SK-MEL-5 (cell line): ENCODE measurements around the gene TTLL1. TPM values are rescaled to one million over a fixed set of nuclear protein-coding genes. Genes with fewer than 3 reads are reported as not detected.
"Not testable (repeated sequence)": the region's sequence is repeated elsewhere in the genome, so short reads cannot be mapped to it uniquely, and the experiment has no call there.

Experiments
- DNase-seq: peaks from one replicate; pipeline ENCODE4 v3.0.0-alpha.2; 2016; ENCODE audit warnings: low read depth, low spot score
- in situ Hi-C: cut with HindIII; loops from 2 replicates; pipeline ENCODE4 v1.10.0; 2016; ENCODE audit warnings: low sequenced_read_pairs, high pct_unique_total_duplicates, low pct_unique_long_range_greater_than_20kb
- total RNA-seq: library from RNA; depleted of rRNA; stranded (reverse); fragments of >200 nt; shearing (Covaris generic); gene quantifications from 2 replicates; pipeline ENCODE4 v1.2.3, GENCODE V29; 2014

Gene TTLL1
- total RNA-seq, 1 experiment from 2014 or later, result 6.2 TPM

DNA sequence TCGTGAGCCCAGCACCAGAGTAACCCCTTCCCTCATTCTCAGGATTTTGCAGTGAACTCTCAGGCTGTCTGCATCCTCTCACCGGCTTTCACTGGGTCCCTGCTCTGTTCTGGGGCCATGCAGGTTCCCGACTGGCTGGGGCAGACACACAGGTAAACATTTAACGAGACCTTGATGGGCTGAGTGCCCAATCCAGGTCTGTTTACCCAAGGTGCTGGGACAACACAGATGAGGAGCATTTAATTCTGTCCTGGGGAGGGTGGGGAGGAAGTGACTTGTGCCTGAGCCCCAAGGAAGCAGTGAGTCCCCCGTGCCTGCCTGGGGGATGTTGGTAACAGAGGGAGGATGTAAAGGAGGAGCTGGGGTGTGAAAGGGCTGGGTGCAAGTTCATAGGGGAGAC is 25.8 kb upstream of the TTLL1 start:
- in situ Hi-C loops, result no loop called here
- DNase-seq, result no peak

DNA sequence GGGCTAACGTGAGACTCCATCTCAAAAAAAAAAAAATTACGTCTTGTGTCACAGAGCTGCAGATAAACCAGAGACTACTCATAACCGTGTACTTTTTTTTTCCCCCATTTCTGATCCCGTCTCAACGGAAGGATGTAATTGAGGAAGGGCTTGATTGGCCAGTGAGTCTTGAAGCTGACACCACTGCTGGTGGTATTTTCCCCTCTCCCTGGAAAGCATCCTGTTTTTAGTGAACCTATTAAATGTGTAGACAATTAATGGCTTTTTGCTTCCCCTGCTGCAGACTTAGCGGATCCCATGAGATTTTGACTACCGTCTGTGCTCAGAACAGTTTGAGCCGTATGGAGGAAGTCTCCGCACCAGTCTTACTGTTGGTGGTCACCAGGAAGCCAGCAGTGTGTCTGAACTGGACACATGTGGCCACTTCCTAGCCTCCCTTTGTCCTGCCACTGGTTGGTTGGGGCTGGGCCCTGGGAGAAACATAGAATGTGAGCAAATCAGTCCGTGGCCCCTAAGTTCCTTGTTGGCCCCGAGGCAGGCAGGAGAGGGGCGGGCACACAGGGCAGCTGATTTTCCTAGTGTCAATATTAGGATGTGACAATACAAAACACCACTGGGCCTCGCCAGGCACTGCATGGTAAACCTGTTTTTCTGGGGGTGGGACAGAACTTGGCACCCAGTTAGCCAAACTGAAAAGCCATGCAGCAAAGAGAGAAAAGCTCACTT is 24.5 kb upstream of the TTLL1 start:
- in situ Hi-C loops, result no loop called here
- DNase-seq, result no peak

- in situ Hi-C loops, result no loop called here
- no peak for DNase-seq
Observed at GRCh38 chr22:43110927-43111623, 21.9 kb upstream of the TTLL1 start.

DNA sequence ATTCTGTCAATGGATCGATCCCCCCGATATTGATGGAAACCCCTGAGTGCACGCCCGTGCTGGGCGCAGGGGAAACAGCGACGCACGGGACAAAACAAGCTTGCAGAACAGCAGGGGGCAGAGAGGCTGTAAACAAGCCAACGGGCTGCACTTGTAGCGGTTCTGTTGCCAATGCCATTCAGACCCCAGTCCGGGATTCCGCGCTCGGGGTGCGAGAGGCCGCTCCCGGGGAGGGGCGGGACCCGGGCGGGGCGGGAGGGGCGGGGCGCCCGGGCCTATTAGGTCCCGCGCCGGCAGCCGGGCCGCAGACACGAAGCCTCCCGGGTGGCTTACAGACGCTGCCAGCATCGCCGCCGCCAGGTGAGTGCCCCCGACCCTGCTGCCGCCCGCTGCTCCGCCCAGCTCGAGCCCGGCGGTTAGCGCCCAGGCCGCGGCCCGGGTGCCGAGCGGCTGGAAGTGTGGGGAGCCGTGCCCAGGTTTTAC is 21.3 kb upstream of the TTLL1 start, which contains the start of gene BIK:
Gene BIK, plus strand, starts transcription at position 307 of the 483 bp plus-strand sequence. CDS start 13,273 bp downstream, outside the sequence.
- DNase-seq, result peak; percentile 33
- in situ Hi-C loops, result no loop called here

- DNase-seq, result no peak
- in situ Hi-C loops, result no loop called here
Observed at GRCh38 chr22:43109921-43110443, 20.8 kb upstream of the TTLL1 start.

- in situ Hi-C loops, result no loop called here
Observed at GRCh38 chr22:43109511-43109910, 20.3 kb upstream of the TTLL1 start.

DNA sequence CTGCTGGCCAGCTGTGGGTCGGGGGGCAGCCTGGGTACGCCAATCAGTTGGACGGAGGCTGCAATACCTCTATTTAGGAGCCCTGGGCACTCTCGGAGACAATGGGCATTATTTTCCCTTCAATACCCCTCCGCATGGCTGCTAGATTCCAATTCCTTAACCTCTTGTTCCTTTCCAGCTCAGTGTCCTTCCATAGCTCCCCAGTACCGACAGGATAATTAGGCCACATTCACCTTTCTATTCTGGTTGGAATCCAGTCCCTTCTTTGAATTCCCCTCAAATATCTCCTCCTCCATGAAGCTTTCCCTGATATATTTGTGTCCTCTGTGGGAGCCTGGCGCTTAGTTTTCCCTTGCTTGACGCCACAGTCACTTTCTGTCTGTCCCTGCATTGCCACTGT is 17.1 kb upstream of the TTLL1 start:
- DNase-seq, result no peak
- in situ Hi-C loops, result no loop called here

More at GRCh38 chr22:43109511-43109910, 20.3 kb upstream of the TTLL1 start:
- no peak for DNase-seq

GRCh38 chr22:43104950-43105349 is 15.8 kb upstream of the TTLL1 start:
- in situ Hi-C loops, DNase-seq: not testable (repeated sequence)

- peak; percentile 54 for DNase-seq
- in situ Hi-C loops, result not testable (repeated sequence)
Observed at GRCh38 chr22:43104056-43104625, 14.9 kb upstream of the TTLL1 start.

DNA sequence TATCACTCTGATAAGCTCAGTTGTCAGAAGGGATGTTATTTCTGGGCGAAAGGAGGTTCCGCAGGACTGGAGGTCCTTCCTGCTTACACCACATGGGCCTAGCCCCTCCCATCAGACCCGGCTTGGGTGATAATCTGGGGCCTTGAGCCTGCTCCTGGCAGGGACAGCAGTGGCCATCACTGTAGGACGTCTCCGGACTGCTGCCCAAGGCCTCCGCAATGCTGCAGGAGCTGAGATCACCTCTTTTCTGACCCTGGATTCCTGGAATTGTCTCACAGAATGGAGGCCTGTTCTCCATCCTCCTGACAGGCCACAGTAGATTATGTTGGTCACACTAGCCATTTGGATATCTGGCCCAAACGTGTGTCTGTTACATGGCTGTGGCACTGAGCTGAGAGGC is 12.1 kb upstream of the TTLL1 start:
- no peak for DNase-seq
- in situ Hi-C loops, result no loop called here

GRCh38 chr22:43100225-43100624 is 11.0 kb upstream of the TTLL1 start:
- in situ Hi-C loops, result no loop called here
- DNase-seq, result peak; percentile 78

DNA sequence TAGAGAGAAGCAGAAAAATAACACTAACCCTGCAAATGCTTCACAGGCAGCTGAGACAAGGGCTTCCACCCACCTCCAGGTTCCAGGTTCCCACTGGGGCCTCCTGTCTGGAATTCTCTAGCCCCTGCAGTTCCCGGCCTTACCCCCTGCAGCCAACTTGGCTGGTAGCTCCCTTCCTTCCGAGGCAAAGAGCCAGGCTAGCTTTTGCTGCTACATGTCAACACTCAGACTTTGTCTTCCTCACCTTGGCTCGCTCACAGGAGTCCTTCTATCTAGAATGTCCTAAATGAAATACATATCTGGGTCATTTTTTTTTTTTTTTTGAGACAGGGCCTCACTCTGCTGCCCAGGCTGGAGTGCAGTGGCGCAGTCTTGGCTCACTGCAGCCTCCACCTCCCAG is 9.9 kb upstream of the TTLL1 start:
- in situ Hi-C loops, result no loop called here
- DNase-seq, result no peak

- DNase-seq, result no peak
- in situ Hi-C loops, result no loop called here
Observed at GRCh38 chr22:43098356-43098755, 9.2 kb upstream of the TTLL1 start.

DNA sequence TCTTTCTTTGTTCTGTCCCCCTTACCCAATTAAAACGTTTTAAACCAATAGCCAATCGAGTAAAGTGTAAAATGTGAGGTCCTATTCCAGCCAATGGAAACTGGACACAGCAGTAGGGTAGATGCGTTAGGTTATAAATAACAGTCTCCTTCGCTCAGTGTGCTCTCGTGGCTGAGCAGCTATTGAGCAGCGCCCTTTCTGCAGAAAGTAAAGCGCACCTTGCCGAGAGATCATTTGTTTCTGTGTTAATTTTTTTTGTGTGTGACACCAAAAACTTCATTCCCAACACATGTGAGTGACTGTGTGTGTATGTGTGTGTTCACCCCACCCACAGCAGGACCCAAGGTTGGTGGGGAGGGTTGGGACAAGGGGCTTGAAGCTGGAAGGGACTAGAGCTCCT is 7.2 kb upstream of the TTLL1 start:
- DNase-seq, result no peak
- in situ Hi-C loops, result no loop called here

DNA sequence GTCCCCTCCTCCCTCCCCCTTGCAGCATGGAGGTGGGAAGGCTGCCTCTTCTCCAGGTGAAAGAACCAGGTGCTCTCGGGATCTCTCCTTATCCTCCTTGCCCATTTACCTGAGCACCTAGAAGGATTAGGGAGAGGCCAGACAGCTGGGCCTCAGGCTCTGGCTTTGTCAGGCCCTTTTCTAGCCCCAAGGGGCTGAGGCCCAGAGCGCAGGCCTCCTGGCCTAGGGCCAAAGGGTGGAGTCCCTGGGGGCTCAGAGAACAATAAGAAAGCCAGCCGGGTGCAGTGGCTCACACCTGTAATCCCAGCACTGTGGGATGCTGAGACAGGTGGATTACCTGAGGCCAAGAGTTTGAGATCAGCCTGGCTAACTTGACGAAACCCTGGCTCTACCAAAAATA is 5.4 kb upstream of the TTLL1 start:
- no peak for DNase-seq
- in situ Hi-C loops, result no loop called here

DNA sequence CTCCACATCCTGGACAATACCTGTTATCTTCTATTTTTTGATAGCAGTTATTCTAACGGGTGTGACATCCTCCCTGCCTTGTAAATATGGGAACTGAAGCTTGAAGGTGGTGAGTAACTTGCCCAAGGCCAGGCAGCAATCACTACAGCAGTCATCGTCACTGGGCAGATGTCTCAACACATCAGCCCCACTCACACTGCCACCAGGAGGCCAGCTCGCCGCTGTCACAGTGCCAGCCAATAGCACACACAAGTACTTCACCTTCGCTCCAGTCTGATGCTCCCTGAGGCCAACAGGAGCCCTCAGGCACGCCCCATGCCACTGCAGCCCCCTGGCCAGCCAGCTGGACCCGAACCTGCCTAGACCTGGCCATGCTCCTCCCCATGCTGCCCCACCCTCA is 4.9 kb upstream of the TTLL1 start:
- in situ Hi-C loops, result no loop called here
- no peak for DNase-seq

GRCh38 chr22:43092085-43092484 is 2.9 kb upstream of the TTLL1 start:
- DNase-seq, result no peak
- in situ Hi-C loops, result no loop called here

- peak; percentile 98 for DNase-seq
- in situ Hi-C loops, result no loop called here
Observed at GRCh38 chr22:43090130-43090789, 1.1 kb upstream of the TTLL1 start.
